HG03575 (cell line): ENCODE results near the gene FAM13C.

Source experiments
- ATAC-seq: cut with Tn5 transposase; IDR thresholded peaks from one replicate; pipeline ENCODE4 v1.9.1; 2021; ENCODE audit not compliant: unreplicated experiment, insufficient number of reproducible peaks, low FRiP score; ENCODE audit errors: extremely low read depth

The FAM13C gene

DNA sequence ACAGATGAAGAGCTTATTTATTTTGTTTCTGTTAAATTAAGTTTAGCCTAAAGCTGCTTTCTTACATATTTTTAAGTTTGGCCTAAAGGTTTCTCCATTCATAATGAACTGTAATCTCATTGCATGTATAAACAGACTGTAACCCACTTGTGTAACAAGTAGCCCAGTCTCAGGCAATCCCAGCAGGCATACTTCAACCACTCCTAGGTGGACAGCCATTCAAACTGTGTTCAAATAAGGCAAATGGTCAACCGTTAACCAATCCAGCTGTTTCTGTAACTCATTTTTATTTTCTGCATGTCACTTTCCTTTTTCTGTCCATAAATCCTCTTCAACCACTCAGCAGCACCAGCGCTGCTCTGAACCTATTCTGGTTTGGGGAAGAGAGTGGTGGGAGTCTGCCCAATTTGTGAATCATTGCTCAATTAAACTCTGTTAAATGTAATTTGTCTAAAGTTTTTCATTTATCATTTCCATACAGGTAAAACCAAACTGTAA lies 150.0 kb downstream of the FAM13C start:
- ATAC-seq: no peak

GRCh38 chr10:59206204-59206720 lies 156.1 kb downstream of the FAM13C start:
- ATAC-seq: no peak
